CD14-positive monocyte (primary cell): ENCODE data around the gene AAR2. TPM values are rescaled to one million over a fixed set of nuclear protein-coding genes. Genes with fewer than 3 reads are reported as not detected.

Experiments
- DNase-seq, 3 donors: peaks; one replicate each; pipeline ENCODE4 v3.0.0-alpha.2; 2011 to 2022
- H2AFZ ChIP-seq: 2 replicates; pipeline ENCODE4 v1.6.0; 2012; ENCODE audit warnings: mild to moderate bottlenecking, low read depth, low read length, inconsistent platforms; ENCODE audit not compliant: insufficient read depth, poor library complexity, severe bottlenecking
- H3K27ac ChIP-seq, 2 donors: 1 replicate in 1 of 2; 2 replicates in 1 of 2; pipeline ENCODE4 v1.5.1; 2012 to 2013; ENCODE audit warnings: low read length in 2 of 2, control low read depth in 1 of 2, inconsistent platforms in 1 of 2, low read depth in 1 of 2, mild to moderate bottlenecking in 1 of 2
- H3K27me3 ChIP-seq, 2 donors: one replicate each; pipeline versions ENCODE4 v1.6.0 to v1.6.1; 2011 to 2013; ENCODE audit warnings: low read length in 2 of 2; ENCODE audit not compliant: control insufficient read depth in 2 of 2, insufficient read depth in 2 of 2
- H3K36me3 ChIP-seq, 2 donors: replicated peaks in 1 of 2; 1 replicate in 1 of 2; 2 replicates in 1 of 2; pipeline versions ENCODE4 v1.5.1 to v1.6.1; 2012 to 2013; ENCODE audit warnings: low read length in 2 of 2, control low read depth in 1 of 2, inconsistent platforms in 1 of 2, mild to moderate bottlenecking in 1 of 2; ENCODE audit not compliant: insufficient read depth in 2 of 2, control insufficient read depth in 1 of 2
- H3K4me1 ChIP-seq, 2 donors: 1 replicate in 1 of 2; 2 replicates in 1 of 2; pipeline versions ENCODE4 v1.5.1 to v1.6.1; 2012 to 2013; ENCODE audit warnings: low read length in 2 of 2, control low read depth in 1 of 2, inconsistent platforms in 1 of 2, mild to moderate bottlenecking in 1 of 2, moderate library complexity in 1 of 2; ENCODE audit not compliant: insufficient read depth in 2 of 2, control insufficient read depth in 1 of 2
- H3K4me2 ChIP-seq: replicated peaks from 2 replicates; pipeline ENCODE3; 2012; ENCODE audit warnings: low read length, moderate library complexity, mild to moderate bottlenecking; ENCODE audit not compliant: poor library complexity, severe bottlenecking; ENCODE audit errors: extremely low read depth
- H3K4me3 ChIP-seq, 3 experiments: fragments of 200-600 bp in 1 of 3; sonication (generic) in 1 of 3; replicated peaks in 1 of 3; 1 replicate in 2 of 3; 2 replicates in 1 of 3; pipeline ENCODE4 v1.5.1; 2011 to 2013; ENCODE audit warnings: low read length in 3 of 3, mild to moderate bottlenecking in 3 of 3, control low read depth in 2 of 3, low read depth in 2 of 3, inconsistent platforms in 1 of 3, moderate library complexity in 1 of 3
- H3K79me2 ChIP-seq: 2 replicates; pipeline ENCODE4 v1.6.0; 2012; ENCODE audit warnings: mild to moderate bottlenecking, control low read depth, inconsistent platforms, low read length, moderate library complexity; ENCODE audit not compliant: insufficient read depth
- H3K9ac ChIP-seq: 2 replicates; pipeline ENCODE4 v1.6.0; 2017; ENCODE audit warnings: low read length, mild to moderate bottlenecking; ENCODE audit not compliant: insufficient read depth, poor library complexity, severe bottlenecking
- H3K9me3 ChIP-seq, 2 donors: replicated peaks in 1 of 2; 1 replicate in 1 of 2; 2 replicates in 1 of 2; pipeline versions ENCODE4 v1.5.1 to v1.6.1; 2012 to 2013; ENCODE audit warnings: low read length in 2 of 2, control low read depth in 1 of 2; ENCODE audit not compliant: control insufficient read depth in 1 of 2, insufficient read depth in 1 of 2
- H4K20me1 ChIP-seq: 2 replicates; pipeline ENCODE4 v1.6.0; 2012; ENCODE audit warnings: mild to moderate bottlenecking, low read length, control low read depth, moderate library complexity; ENCODE audit not compliant: insufficient read depth
- H3K27ac Mint-ChIP-seq, 7 donors: one replicate each; pipeline ENCODE4 v1.8.0; 2020; ENCODE audit warnings: mild to moderate bottlenecking in 7 of 7, mixed read lengths in 7 of 7, moderate library complexity in 6 of 7, inconsistent platforms in 2 of 7
- H3K27me3 Mint-ChIP-seq, 3 donors: one replicate each; pipeline ENCODE4 v1.8.0; 2021 to 2022; ENCODE audit warnings: low read depth in 3 of 3, mild to moderate bottlenecking in 3 of 3, mixed read lengths in 3 of 3, moderate library complexity in 3 of 3, inconsistent platforms in 1 of 3
- H3K36me3 Mint-ChIP-seq, 2 donors: one replicate each; pipeline ENCODE4 v1.8.0; 2020; ENCODE audit warnings: mixed read lengths in 2 of 2, inconsistent platforms in 1 of 2, mild to moderate bottlenecking in 1 of 2
- H3K4me1 Mint-ChIP-seq: one replicate; pipeline ENCODE4 v1.8.0; 2020; ENCODE audit warnings: mild to moderate bottlenecking, mixed read lengths
- H3K4me3 Mint-ChIP-seq, 2 donors: one replicate each; pipeline ENCODE4 v1.8.0; 2020; ENCODE audit warnings: mild to moderate bottlenecking in 2 of 2, mixed read lengths in 2 of 2, moderate library complexity in 1 of 2
- H3K9me3 Mint-ChIP-seq, 7 donors: one replicate each; pipeline ENCODE4 v1.8.0; 2020 to 2022; ENCODE audit warnings: mixed read lengths in 7 of 7, mild to moderate bottlenecking in 6 of 7, moderate library complexity in 6 of 7, inconsistent platforms in 2 of 7
- CTCF ChIP-seq: fragments of 200-600 bp; IDR thresholded peaks from one replicate; pipeline ENCODE4 v1.8.0; 2022; ENCODE audit warnings: antibody characterized with exemption, mild to moderate bottlenecking
- WGBS: methylation state at CpG from one replicate; pipeline ENCODE4 v1.1.5; 2013; ENCODE audit warnings: missing lambda C conversion rate; ENCODE audit not compliant: insufficient coverage; 5-methylcytosine and 5-hydroxymethylcytosine counted together
- intact Hi-C, 2 donors: fragments of 100-400 bp; cut with micrococcal nuclease; formaldehyde crosslinking; loops; one replicate each; pipeline versions ENCODE4 v1.15.0 to v1.15.1; 2023
- polyA plus RNA-seq, 3 donors: library from polyadenylated mRNA; depleted of rRNA in 1 of 3; unstranded in 2 of 3; stranded (reverse) in 1 of 3; fragments of 300-500 nt in 2 of 3; fragments of >200 nt in 1 of 3; fragmentation: Illumina TruSeq in 2 of 3; gene quantifications; 1 replicate in 2 of 3; 2 replicates in 1 of 3; pipeline ENCODE4 v1.2.3, GENCODE V29; 2012 to 2021

The AAR2 gene
- polyA plus RNA-seq, 3 donors = 9.1 to 48.8 (median 45.2) TPM

GRCh38 chr20:36238760-36239159, 2.5 kb downstream of the AAR2 start:
- no peak for TF ChIP-seq CTCF
- Histone ChIP-seq H2AFZ (no peak overlapping the region), H3K4me1 (peaks cover 13 to 20% of the 10 kb centered on the region in 2 donors), H3K4me3 (no peak overlapping the region), H3K36me3 (peaks cover 37 to 44% of the 10 kb centered on the region in 2 donors), H3K27ac (no peak overlapping the region), H4K20me1 (peaks cover 44% of the 10 kb centered on the region), H3K9me3 (no peaks in the 10 kb centered on the region), H3K79me2 (peaks cover 53% of the 10 kb centered on the region), H3K4me2 (no peak overlapping the region), H3K9ac (no peak overlapping the region), H3K27me3 (no peaks in the 10 kb centered on the region)
- Mint-ChIP-seq H3K4me1 (peaks cover 21% of the 10 kb centered on the region), H3K9me3 (peaks cover 0 to 1% (median 0%) of the 10 kb centered on the region in 7 donors), H3K36me3 (peaks cover 29 to 42% of the 10 kb centered on the region in 2 donors), H3K4me3 (no peak overlapping the region), H3K27me3 (peaks cover 0 to 2% (median 0%) of the 10 kb centered on the region in 3 donors), H3K27ac (peak overlapping the region in 1 of 7 donors; percentile 22)
- intact Hi-C loops = no loop called here
- DNase-seq = no peak
- WGBS = 85% methylated on average over 2 of the region's 3 CpGs

GRCh38 chr20:36240076-36240475, 3.8 kb downstream of the AAR2 start:
- WGBS = over 99% methylated on average over 12 of the region's 12 CpGs
- TF ChIP-seq CTCF = no peak
- Mint-ChIP-seq H3K27ac (no peak overlapping the region), H3K9me3 (peaks cover 0 to 1% (median 0%) of the 10 kb centered on the region in 7 donors), H3K4me3 (no peak overlapping the region), H3K36me3 (peaks cover 42 to 54% of the 10 kb centered on the region in 2 donors), H3K4me1 (peaks cover 21% of the 10 kb centered on the region), H3K27me3 (peaks cover 0 to 1% (median 0%) of the 10 kb centered on the region in 3 donors)
- intact Hi-C loops = no loop called here
- Histone ChIP-seq H3K4me3 (no peak overlapping the region), H3K9me3 (no peaks in the 10 kb centered on the region), H3K9ac (no peak overlapping the region), H3K79me2 (peaks cover 53% of the 10 kb centered on the region), H3K4me1 (peaks cover 13 to 20% of the 10 kb centered on the region in 2 donors), H4K20me1 (peaks cover 48% of the 10 kb centered on the region), H2AFZ (no peak overlapping the region), H3K27ac (no peak overlapping the region), H3K27me3 (no peaks in the 10 kb centered on the region), H3K4me2 (no peak overlapping the region), H3K36me3 (peaks cover 50 to 57% of the 10 kb centered on the region in 2 donors)
- no peak for DNase-seq
